ENCODE results near the gene CD200.

- TF ChIP-seq POLR2AphosphoS5 (IDR thresholded peaks at IDR 0.05) (no peak), CTCF (IDR thresholded peaks at IDR 0.05) (no peak), POLR2A (IDR thresholded peaks at IDR 0.05) (no peak), EP300 (IDR thresholded peaks at IDR 0.05; ENCODE audit: low read depth) (no peak)
Observed at GRCh38 chr3:112321867-112322652, 10.9 kb upstream of the CD200 start.

Data from transverse colon (tissue), 4 donors.